SK-N-SH treated with all-trans-retinoic acid at 6 μM for 48 hours (cell line): ENCODE data around the gene LRRIQ1.
A peak's percentile ranks its signal among the peaks of the same experiment; 100 is the strongest.

Source experiments
- ATAC-seq: fragments of 200-7000 bp; cut with Tn5 transposase; 3 replicates; pipeline ENCODE4 v1.9.1; 2020; ENCODE audit warnings: mild to moderate bottlenecking, moderate library complexity
- BACH2 ChIP-seq: fragments of 250-450 bp; sonication (Bioruptor Pico); IDR thresholded peaks from 2 replicates; pipeline ENCODE4 v1.9.0; 2021; ENCODE audit warnings: mild to moderate bottlenecking, borderline replicate concordance
- CREB5 ChIP-seq: fragments of 250-450 bp; sonication (Bioruptor Pico); IDR thresholded peaks from 2 replicates; pipeline ENCODE4 v1.5.1; 2020; ENCODE audit warnings: low read depth, mild to moderate bottlenecking, moderate library complexity
- CSDC2 ChIP-seq: fragments of 250-450 bp; sonication (Bioruptor Pico); IDR thresholded peaks from 2 replicates; pipeline ENCODE4 v1.5.0; 2020; ENCODE audit warnings: mild to moderate bottlenecking, moderate library complexity
- GLIS3 ChIP-seq: fragments of 250-450 bp; sonication (Bioruptor Pico); IDR thresholded peaks from 2 replicates; pipeline ENCODE4 v1.5.0; 2020; ENCODE audit warnings: mild to moderate bottlenecking, moderate library complexity
- ISL1 ChIP-seq: fragments of 250-450 bp; sonication (Bioruptor Pico); IDR thresholded peaks from 2 replicates; pipeline ENCODE4 v2.1.2; 2022; ENCODE audit warnings: mild to moderate bottlenecking, moderate library complexity
- OSR1 ChIP-seq: fragments of 250-450 bp; sonication (Bioruptor Pico); IDR thresholded peaks from 2 replicates; pipeline ENCODE4 v1.8.0; 2022; ENCODE audit warnings: moderate library complexity, mild to moderate bottlenecking, inconsistent platforms
- PPARA ChIP-seq: fragments of 250-450 bp; sonication (Bioruptor Pico); IDR thresholded peaks from 2 replicates; pipeline ENCODE4 v1.5.0; 2020; ENCODE audit warnings: mild to moderate bottlenecking, borderline replicate concordance
- RARB ChIP-seq: fragments of 250-450 bp; sonication (Bioruptor Pico); IDR thresholded peaks from 2 replicates; pipeline ENCODE4 v1.8.0; 2021; ENCODE audit warnings: mild to moderate bottlenecking, moderate library complexity
- SNAI2 ChIP-seq: fragments of 250-450 bp; sonication (Bioruptor Pico); IDR thresholded peaks from 2 replicates; pipeline ENCODE4 v1.5.0; 2020; ENCODE audit warnings: mild to moderate bottlenecking, moderate library complexity
- TCF4 ChIP-seq: fragments of 250-450 bp; sonication (Bioruptor Pico); IDR thresholded peaks from 2 replicates; pipeline ENCODE4 v1.8.0; 2021; ENCODE audit warnings: mild to moderate bottlenecking, moderate library complexity, borderline replicate concordance
- TOX ChIP-seq: fragments of 250-450 bp; sonication (Bioruptor Pico); IDR thresholded peaks from 2 replicates; pipeline ENCODE4 v1.8.0; 2021; ENCODE audit warnings: mild to moderate bottlenecking, moderate library complexity, borderline replicate concordance
- ZC3H10 ChIP-seq: fragments of 250-450 bp; sonication (Bioruptor Pico); IDR thresholded peaks from 2 replicates; pipeline ENCODE4 v1.5.1; 2021; ENCODE audit warnings: mild to moderate bottlenecking, moderate library complexity
- ZFP3 ChIP-seq: fragments of 250-450 bp; sonication (Bioruptor Pico); IDR thresholded peaks from 2 replicates; pipeline ENCODE4 v1.5.0; 2020; ENCODE audit warnings: mild to moderate bottlenecking, moderate library complexity
- ZFP30 ChIP-seq: fragments of 450-650 bp; formaldehyde crosslinking; IDR thresholded peaks from 2 replicates; pipeline ENCODE4 v1.5.0; 2022; ENCODE audit warnings: mild to moderate bottlenecking, moderate library complexity
- ZNF565 ChIP-seq: fragments of 450-650 bp; formaldehyde crosslinking; conservative IDR thresholded peaks from 2 replicates; pipeline ENCODE4 v1.5.0; 2020; ENCODE audit warnings: low read depth, mild to moderate bottlenecking, moderate library complexity
- ZNF70 ChIP-seq: fragments of 450-650 bp; formaldehyde crosslinking; IDR thresholded peaks from 2 replicates; pipeline ENCODE4 v1.5.0; 2020; ENCODE audit warnings: mild to moderate bottlenecking, moderate library complexity
- ZNF8 ChIP-seq: fragments of 450-650 bp; formaldehyde crosslinking; IDR thresholded peaks from 2 replicates; pipeline ENCODE4 v1.5.0; 2020; ENCODE audit warnings: mild to moderate bottlenecking, moderate library complexity
- TF ChIP-seq, protein P1 (sequence below): fragments of 250-450 bp; sonication (Bioruptor Pico); IDR thresholded peaks from 2 replicates; pipeline ENCODE4 v1.5.0; 2020; ENCODE audit warnings: mild to moderate bottlenecking, moderate library complexity
- TF ChIP-seq, protein P2 (sequence below): fragments of 250-450 bp; sonication (Bioruptor Pico); IDR thresholded peaks from 2 replicates; pipeline ENCODE4 v1.8.0; 2020; ENCODE audit warnings: mild to moderate bottlenecking, moderate library complexity, borderline replicate concordance
- TF ChIP-seq, protein P3 (sequence below): fragments of 250-450 bp; sonication (Bioruptor Pico); IDR thresholded peaks from 2 replicates; pipeline ENCODE4 v1.5.1; 2021; ENCODE audit warnings: mild to moderate bottlenecking, moderate library complexity

LRRIQ1 gene

DNA sequence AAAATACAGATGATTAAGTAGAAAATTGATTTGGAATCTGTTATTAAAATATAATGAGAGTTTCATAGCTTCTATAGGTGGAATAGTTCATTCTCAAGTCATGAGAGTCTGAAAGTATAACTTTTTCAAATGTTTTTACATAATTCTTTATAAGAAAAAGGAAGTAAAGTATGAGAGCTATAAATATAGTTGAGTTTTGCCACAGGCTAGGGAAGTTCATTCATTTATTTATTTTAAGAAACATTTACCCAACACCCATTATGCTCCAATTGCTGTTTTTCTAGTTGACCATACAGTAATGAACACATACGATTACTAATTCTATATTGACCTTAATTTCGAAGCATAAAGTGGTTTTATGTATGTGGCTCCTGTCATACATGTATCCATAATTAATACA, 24.8 kb downstream of the LRRIQ1 start:
- ATAC-seq: no peak
- TF ChIP-seq ZNF8 (CRISPR knock-in tag) (no peak), CSDC2 (no peak), BACH2 (CRISPR knock-in tag) (no peak)

- TF ChIP-seq TCF4 (CRISPR knock-in tag) (peak; percentile 73; the same call in 1 of the 2 replicates), ZNF70 (CRISPR knock-in tag) (peak; percentile 56; the same call in 1 of the 2 replicates), ZNF8 (CRISPR knock-in tag) (no peak)
- ATAC-seq: no peak
Observed at GRCh38 chr12:85065837-85066482, 29.8 kb downstream of the LRRIQ1 start.

- TF ChIP-seq ISL1 (CRISPR knock-in tag): 0 out of 2 replicates have a peak, but pooled peaks have one; percentile 25
- TF ChIP-seq SNAI2 (CRISPR knock-in tag): no peak
- TF ChIP-seq BACH2 (CRISPR knock-in tag): no peak
- 0 out of 2 replicates have a peak, but pooled peaks have one; percentile 14 for TF ChIP-seq CREB5
- ATAC-seq: no peak
Observed at GRCh38 chr12:85072826-85073225, 36.7 kb downstream of the LRRIQ1 start.

DNA sequence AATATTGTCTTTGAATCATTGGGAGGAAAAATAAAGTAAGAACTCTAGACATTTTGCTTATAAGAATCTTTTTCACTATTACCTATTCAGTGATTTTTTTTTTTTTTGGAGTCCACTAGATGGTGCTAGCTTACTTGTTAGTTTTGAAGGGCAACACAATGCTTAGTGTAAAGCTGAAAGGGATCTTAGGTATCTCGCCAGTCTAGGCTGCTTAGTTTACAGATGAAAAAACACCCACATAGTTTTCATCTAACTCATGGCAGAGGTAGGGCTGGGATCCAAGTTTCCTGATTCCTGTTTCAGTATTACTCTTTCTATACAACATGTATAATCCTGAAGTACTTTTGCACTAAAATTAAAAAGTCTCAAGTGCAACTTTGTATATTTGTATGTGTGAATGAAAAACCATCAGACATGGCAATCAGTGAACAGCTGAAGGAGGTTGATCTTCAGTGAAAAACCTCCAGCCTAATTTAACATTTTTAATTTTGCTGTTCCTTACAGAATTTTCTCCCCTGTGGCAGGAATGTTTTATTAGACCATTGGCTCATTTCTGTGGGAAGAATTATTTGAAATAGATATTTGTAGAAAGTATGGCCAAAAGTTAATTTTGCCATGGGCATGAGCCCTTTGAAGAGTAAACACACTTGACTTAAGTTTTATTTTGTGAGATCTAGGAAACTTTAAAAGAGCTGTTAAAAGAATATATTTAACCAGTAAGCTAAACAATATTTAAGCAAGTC, 40.7 kb downstream of the LRRIQ1 start:
- no peak for TF ChIP-seq OSR1 (CRISPR knock-in tag)
- ATAC-seq: peak; percentile 100

GRCh38 chr12:85085066-85085465, 48.9 kb downstream of the LRRIQ1 start:
- TF ChIP-seq CREB5 (no peak), BACH2 (CRISPR knock-in tag) (no peak), OSR1 (CRISPR knock-in tag) (no peak), ISL1 (CRISPR knock-in tag) (no peak), ZC3H10 (CRISPR knock-in tag) (no peak), RARB (CRISPR knock-in tag) (no peak), CSDC2 (no peak), ZFP3 (CRISPR knock-in tag) (no peak), PPARA (CRISPR knock-in tag) (no peak), ZFP30 (no peak), GLIS3 (CRISPR knock-in tag) (no peak), ZNF8 (CRISPR knock-in tag) (no peak), SNAI2 (CRISPR knock-in tag) (no peak), TOX (no peak), ZNF565 (CRISPR knock-in tag) (no peak)
- TF ChIP-seq, protein P1, sequence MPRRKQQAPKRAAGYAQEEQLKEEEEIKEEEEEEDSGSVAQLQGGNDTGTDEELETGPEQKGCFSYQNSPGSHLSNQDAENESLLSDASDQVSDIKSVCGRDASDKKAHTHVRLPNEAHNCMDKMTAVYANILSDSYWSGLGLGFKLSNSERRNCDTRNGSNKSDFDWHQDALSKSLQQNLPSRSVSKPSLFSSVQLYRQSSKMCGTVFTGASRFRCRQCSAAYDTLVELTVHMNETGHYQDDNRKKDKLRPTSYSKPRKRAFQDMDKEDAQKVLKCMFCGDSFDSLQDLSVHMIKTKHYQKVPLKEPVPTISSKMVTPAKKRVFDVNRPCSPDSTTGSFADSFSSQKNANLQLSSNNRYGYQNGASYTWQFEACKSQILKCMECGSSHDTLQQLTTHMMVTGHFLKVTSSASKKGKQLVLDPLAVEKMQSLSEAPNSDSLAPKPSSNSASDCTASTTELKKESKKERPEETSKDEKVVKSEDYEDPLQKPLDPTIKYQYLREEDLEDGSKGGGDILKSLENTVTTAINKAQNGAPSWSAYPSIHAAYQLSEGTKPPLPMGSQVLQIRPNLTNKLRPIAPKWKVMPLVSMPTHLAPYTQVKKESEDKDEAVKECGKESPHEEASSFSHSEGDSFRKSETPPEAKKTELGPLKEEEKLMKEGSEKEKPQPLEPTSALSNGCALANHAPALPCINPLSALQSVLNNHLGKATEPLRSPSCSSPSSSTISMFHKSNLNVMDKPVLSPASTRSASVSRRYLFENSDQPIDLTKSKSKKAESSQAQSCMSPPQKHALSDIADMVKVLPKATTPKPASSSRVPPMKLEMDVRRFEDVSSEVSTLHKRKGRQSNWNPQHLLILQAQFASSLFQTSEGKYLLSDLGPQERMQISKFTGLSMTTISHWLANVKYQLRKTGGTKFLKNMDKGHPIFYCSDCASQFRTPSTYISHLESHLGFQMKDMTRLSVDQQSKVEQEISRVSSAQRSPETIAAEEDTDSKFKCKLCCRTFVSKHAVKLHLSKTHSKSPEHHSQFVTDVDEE (CRISPR knock-in tag): no peak
- TF ChIP-seq, protein P2, sequence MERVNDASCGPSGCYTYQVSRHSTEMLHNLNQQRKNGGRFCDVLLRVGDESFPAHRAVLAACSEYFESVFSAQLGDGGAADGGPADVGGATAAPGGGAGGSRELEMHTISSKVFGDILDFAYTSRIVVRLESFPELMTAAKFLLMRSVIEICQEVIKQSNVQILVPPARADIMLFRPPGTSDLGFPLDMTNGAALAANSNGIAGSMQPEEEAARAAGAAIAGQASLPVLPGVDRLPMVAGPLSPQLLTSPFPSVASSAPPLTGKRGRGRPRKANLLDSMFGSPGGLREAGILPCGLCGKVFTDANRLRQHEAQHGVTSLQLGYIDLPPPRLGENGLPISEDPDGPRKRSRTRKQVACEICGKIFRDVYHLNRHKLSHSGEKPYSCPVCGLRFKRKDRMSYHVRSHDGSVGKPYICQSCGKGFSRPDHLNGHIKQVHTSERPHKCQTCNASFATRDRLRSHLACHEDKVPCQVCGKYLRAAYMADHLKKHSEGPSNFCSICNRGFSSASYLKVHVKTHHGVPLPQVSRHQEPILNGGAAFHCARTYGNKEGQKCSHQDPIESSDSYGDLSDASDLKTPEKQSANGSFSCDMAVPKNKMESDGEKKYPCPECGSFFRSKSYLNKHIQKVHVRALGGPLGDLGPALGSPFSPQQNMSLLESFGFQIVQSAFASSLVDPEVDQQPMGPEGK (CRISPR knock-in tag): no peak
- TF ChIP-seq, protein P3, sequence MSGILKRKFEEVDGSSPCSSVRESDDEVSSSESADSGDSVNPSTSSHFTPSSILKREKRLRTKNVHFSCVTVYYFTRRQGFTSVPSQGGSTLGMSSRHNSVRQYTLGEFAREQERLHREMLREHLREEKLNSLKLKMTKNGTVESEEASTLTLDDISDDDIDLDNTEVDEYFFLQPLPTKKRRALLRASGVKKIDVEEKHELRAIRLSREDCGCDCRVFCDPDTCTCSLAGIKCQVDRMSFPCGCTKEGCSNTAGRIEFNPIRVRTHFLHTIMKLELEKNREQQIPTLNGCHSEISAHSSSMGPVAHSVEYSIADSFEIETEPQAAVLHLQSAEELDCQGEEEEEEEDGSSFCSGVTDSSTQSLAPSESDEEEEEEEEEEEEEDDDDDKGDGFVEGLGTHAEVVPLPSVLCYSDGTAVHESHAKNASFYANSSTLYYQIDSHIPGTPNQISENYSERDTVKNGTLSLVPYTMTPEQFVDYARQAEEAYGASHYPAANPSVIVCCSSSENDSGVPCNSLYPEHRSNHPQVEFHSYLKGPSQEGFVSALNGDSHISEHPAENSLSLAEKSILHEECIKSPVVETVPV (CRISPR knock-in tag): no peak
- no peak for ATAC-seq
